ENCODE data around the gene TMPRSS9. TPM values are rescaled to one million over a fixed set of nuclear protein-coding genes. Genes with fewer than 3 reads are reported as not detected.

Gene TMPRSS9
- not detected in 2 replicates for polyA plus RNA-seq
- polyA minus RNA-seq: not detected in 2 replicates

- H3K9me3 ChIP-seq (ENCODE audit: low read length): no peaks in the 10 kb centered on the region
- no peaks in the 10 kb centered on the region for H3F3A ChIP-seq (ENCODE audit: insufficient read depth, low read length, poor library complexity, severe bottlenecking)
- no peaks in the 10 kb centered on the region for H3K27me3 ChIP-seq (ENCODE audit: insufficient read depth, low read depth, low read length)
- H3K79me2 ChIP-seq (replicated peaks; ENCODE audit: insufficient read depth, low read length): no peaks in the 10 kb centered on the region
- no peaks in the 10 kb centered on the region for H3K36me3 ChIP-seq (ENCODE audit: insufficient read depth, low read length)
- H4K20me1 ChIP-seq (ENCODE audit: insufficient read depth): no peaks in the 10 kb centered on the region
- no peak for TF ChIP-seq SMC3 (conservative IDR thresholded peaks at IDR 0.05; ENCODE audit: poor library complexity)
- TF ChIP-seq EZH2 (IDR thresholded peaks at IDR 0.05; ENCODE audit: borderline replicate concordance, insufficient read depth, low read length, poor library complexity, severe bottlenecking): no peak
- TF ChIP-seq TAF1 (IDR thresholded peaks at IDR 0.05; ENCODE audit: low read depth): no peak
- no peak for TF ChIP-seq CTCF (IDR thresholded peaks at IDR 0.05; ENCODE audit: poor library complexity, severe bottlenecking)
- no peak for TF ChIP-seq RAD21 (conservative IDR thresholded peaks at IDR 0.05)
- no peak for TF ChIP-seq REST (IDR thresholded peaks at IDR 0.05; ENCODE audit: borderline replicate concordance)
- no peak for TF ChIP-seq POLR2AphosphoS5 (IDR thresholded peaks at IDR 0.05)
- TF ChIP-seq MXI1 (conservative IDR thresholded peaks at IDR 0.05; ENCODE audit: poor library complexity, severe bottlenecking): no peak
- TF ChIP-seq EP300 (conservative IDR thresholded peaks at IDR 0.05; ENCODE audit: poor library complexity, severe bottlenecking): no peak
- no peak within 1 kb of the TSS for H3K4me2 ChIP-seq (ENCODE audit: low read length)
- H3K4me3 ChIP-seq (ENCODE audit: low read length): no peak within 1 kb of the TSS
- no peak within 1 kb of the TSS for H3K27ac ChIP-seq (ENCODE audit: low read length)
- no peak within 1 kb of the TSS for H2AFZ ChIP-seq (ENCODE audit: low read depth, low read length)
- no peaks in the 10 kb centered on the region for H3K9me2 ChIP-seq (ENCODE audit: insufficient read depth, low read length)
- H3K9ac ChIP-seq (ENCODE audit: low read length): no peak within 1 kb of the TSS
Observed at GRCh38 chr19:2359992-2360685, at the start of gene TMPRSS9. TSS of gene TMPRSS9 (plus strand) at chr19:2360265. CDS start at chr19:2389786, 29,521 bp downstream.

GRCh38 chr19:2311093-2311492 is 49.0 kb upstream of the TMPRSS9 start:
- Histone ChIP-seq H3F3A (ENCODE audit: insufficient read depth, low read length, poor library complexity, severe bottlenecking) (no peaks in the 10 kb centered on the region), H3K9ac (ENCODE audit: low read length) (no peak overlapping the region), H3K79me2 (replicated peaks; ENCODE audit: insufficient read depth, low read length) (no peaks in the 10 kb centered on the region), H3K36me3 (ENCODE audit: insufficient read depth, low read length) (no peaks in the 10 kb centered on the region), H3K9me3 (ENCODE audit: low read length) (no peaks in the 10 kb centered on the region), H3K27me3 (ENCODE audit: insufficient read depth, low read depth, low read length) (peaks cover 15% of the 10 kb centered on the region), H3K9me2 (ENCODE audit: insufficient read depth, low read length) (no peaks in the 10 kb centered on the region), H3K4me2 (ENCODE audit: low read length) (no peak overlapping the region), H2AFZ (ENCODE audit: low read depth, low read length) (no peak overlapping the region), H3K4me3 (ENCODE audit: low read length) (no peak overlapping the region), H3K27ac (ENCODE audit: low read length) (no peak overlapping the region), H4K20me1 (ENCODE audit: insufficient read depth) (no peaks in the 10 kb centered on the region)
- no peak for TF ChIP-seq CTCF (IDR thresholded peaks at IDR 0.05; ENCODE audit: poor library complexity, severe bottlenecking)
- no peak for TF ChIP-seq SMC3 (conservative IDR thresholded peaks at IDR 0.05; ENCODE audit: poor library complexity)
- TF ChIP-seq EP300 (conservative IDR thresholded peaks at IDR 0.05; ENCODE audit: poor library complexity, severe bottlenecking): no peak
- TF ChIP-seq TAF1 (IDR thresholded peaks at IDR 0.05; ENCODE audit: low read depth): no peak
- no peak for TF ChIP-seq POLR2AphosphoS5 (IDR thresholded peaks at IDR 0.05)
- TF ChIP-seq REST (IDR thresholded peaks at IDR 0.05; ENCODE audit: borderline replicate concordance): no peak
- no peak for TF ChIP-seq MXI1 (conservative IDR thresholded peaks at IDR 0.05; ENCODE audit: poor library complexity, severe bottlenecking)
- no peak for TF ChIP-seq RAD21 (conservative IDR thresholded peaks at IDR 0.05)
- TF ChIP-seq EZH2 (IDR thresholded peaks at IDR 0.05; ENCODE audit: borderline replicate concordance, insufficient read depth, low read length, poor library complexity, severe bottlenecking): no peak

All from neural cell (in vitro differentiated cells).